GM21619 (cell line): ENCODE data around the gene SLC41A3.

Source experiments
- ATAC-seq: cut with Tn5 transposase; IDR thresholded peaks from one replicate; pipeline ENCODE4 v1.9.1; 2021; ENCODE audit not compliant: unreplicated experiment

Gene SLC41A3

GRCh38 chr3:126083913-126084767 lies at the start of gene SLC41A3:
TSS of gene SLC41A3 (minus strand) at chr3:126084124. CDS start at chr3:126068219, 15,905 bp downstream.
- ATAC-seq, result peak; percentile 93

DNA sequence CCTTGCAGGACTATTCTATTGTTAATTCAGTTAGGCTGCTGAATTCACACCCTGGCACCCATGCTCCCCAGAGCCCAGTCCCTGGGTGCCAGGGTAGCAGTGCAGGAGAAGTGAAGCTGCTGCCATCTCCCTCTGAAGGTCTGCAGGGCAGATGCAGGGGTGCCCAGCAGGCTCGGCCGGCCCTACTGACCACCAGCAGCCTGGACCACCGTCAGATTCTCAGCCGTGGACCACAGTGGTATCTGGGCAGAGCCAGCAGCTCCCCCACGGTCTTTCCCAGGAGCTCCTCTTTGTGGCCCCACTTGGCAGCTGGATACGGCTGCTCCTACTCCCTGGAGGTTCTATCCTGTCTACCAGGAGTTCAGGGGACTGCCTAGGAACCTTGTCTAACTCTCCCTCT lies 49.7 kb upstream of the SLC41A3 start:
- no peak for ATAC-seq

DNA sequence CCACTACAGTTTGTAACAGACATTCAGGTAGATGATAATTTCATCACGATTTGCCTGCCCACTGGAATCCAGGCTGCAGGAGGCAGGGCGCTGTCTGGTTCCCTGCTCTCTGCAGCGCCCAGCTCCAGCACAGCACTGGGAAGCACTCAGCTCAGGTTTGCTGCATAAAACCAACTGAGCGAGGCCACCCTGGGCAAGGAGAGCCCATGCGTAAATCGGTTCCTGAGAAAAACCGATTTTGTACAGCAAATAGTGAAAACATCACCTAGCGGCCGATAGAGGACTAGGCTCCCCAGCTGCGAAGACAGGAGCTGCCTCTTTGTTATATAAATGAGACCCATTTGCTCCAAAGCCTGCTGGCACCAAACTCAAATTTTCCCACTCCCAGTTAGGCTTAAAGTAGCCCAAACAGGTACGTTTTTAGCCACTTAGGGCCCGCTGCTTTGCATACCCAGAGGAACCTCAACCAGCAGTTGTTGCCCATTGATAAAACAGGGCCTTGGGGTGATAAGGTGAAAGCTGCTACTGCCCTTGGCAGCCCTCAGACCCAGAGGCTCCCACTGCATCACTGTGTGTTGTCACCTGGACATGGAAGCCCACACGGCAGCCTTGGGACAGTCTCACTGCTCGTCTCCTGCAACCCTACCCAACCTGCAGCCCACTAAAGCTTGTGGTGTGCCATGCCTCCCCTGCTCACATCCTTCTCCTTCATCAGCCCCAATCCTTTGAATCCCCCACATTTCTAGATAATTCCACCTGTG lies 49.0 kb upstream of the SLC41A3 start:
- ATAC-seq, result no peak

GRCh38 chr3:126131881-126132750 lies 48.2 kb upstream of the SLC41A3 start:
- no peak for ATAC-seq

DNA sequence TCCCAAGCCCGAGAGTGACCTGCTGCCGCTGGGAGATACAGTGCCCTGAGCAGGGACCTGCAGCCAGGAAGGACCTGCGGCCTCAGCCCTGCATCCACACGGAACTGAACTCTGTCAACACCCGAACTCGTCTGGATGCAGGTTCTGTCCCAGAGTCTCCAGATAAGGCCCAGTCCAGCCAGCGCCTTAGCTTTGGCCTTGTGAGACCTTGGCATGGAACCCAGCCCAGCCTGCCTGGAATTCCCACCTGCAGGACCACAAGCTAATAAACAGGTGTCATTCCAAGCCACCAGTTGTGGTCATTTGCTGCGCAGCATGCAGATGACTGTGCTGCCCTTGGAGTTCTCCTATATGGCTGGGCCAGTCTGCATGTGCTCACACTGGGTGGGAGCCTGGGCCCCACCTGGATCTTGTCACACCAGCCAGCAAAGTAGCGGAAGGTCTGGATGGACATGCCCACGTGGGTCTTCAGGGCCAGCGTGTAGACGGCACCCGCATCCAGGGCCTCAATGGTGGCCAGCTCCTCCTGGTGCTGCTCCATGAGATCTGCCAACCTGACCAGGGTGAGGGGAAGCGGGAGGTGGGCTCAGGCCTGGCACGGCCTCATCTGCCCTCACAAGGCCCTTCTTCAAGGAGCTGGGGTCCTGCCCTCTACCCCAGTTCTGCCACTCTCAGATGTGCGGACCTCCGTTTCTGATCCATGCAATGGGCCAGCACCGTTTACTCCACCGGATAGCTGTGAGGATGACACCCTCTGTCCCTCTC lies 47.2 kb upstream of the SLC41A3 start:
- no peak for ATAC-seq

DNA sequence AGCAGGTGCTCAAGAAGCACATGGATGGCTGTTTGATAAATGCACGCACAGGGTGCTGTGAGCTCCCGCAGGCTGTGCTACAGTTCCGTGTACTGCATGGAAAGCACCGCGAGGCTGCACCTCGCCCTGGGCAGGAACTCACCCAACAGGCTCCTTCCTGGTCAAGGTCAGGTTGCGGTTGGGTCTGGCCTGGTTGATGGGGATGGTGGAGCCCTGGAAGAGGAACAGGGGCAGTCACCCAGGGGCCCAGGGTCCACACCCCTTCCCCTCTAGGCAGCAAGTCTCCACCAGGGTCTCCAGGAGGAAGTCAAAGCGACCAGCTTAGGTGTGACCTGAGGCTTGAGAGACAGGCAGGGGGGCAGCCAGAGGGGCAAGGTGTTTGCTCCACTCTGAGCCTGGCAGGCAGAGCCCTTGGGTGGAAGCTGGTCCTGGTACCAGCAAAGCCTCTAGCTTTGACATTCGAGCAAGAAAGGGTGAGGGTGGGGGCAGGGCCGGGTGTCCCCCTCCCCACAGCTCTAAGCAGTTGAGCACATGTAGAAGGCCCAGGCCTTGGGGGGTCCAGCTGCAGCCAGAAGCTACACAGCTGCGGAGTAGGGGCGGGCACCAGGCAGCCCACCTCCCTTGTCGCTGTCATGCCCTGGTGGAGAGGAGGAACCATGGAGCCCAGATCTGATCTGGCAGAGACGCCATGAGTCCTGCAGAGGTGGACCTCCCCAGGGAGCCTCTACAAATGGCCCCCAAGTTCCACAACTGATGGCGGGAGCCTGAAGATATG lies 46.3 kb upstream of the SLC41A3 start:
- no peak for ATAC-seq

DNA sequence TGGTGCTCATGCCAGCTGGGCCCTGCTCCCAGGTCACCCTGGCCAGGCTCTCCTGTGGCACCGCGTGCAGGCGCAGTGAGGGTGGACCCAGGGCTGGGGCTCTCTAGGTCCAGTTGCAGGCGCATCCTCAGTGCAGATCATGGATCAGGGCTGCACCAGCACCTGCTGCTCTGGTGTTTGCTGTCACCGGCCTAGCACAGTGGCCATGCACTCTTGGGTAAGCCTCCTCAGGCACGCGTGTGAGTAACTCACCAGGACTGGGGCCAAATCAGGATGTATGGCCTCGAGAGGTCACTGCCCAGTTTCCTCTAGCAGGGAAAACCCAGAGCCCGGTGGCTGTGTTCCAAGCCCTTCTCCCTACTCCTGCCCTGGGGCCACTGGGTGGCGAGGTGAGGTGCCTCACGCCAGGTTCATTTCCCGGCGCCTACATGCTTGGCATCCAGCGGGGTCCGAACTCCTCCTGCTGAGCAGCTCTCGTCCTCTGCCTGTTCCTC lies 45.5 kb upstream of the SLC41A3 start:
- no peak for ATAC-seq

DNA sequence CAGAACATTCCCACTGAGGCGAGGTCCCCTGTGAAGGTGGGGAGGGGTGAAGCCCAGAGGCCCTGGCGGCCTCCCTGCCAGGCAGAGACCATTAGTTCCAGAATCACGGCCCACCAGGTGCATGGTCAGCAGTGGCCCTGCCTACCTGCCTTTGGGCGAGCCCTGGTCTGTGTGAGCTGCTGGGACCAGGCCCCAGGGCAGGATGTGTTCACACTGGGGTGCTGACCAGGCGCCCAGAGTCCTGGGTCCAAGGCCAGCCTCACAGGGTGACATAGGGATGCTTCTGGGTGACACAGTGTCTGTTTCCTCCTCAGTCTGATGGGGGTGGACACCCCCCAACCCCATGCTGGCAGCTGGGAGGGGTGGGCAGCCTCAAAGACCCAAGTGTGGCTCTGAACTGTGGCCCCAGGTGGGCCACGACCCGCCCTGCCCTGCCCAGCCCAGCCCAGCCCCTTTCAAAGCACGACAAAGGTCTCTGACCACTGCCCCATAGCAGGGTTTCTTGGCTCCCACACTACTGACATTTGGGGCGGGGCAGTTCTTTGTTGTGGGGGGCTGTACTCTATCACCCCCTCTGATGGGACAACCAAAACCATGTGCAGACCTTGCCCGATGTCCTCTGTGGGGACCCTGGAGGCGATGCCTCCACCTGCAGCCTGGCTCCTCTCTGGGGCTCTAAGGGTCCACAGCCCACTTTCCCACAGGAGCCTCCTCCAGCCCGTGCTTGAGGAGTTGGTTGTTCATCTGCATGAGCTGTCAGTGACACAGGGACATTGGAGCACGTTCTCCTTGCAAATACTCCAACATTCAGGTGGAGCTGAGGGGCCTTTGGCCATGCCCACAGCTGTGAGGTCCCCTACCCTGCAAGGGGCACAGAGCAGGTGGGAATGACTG lies 44.8 kb upstream of the SLC41A3 start:
- no peak for ATAC-seq

DNA sequence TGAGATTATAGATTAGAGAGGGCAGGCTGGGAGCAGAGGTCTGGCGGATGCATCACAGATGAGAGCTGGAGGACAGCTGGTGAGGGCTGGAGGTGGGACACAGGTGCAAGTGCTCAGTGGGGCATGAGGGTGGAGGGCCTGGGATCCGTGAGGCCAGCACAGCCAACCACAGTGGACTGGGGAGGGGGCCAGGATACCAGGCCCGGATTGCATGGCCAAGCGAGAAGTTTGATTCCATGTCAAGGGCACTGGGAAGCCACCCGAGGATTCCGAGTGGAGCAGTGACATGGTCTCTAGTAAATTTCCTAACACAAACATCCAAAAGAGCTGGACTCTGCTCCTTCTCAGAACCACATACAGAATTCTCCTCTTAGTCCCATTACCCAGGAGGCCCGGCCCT lies 44.0 kb upstream of the SLC41A3 start:
- ATAC-seq, result no peak

DNA sequence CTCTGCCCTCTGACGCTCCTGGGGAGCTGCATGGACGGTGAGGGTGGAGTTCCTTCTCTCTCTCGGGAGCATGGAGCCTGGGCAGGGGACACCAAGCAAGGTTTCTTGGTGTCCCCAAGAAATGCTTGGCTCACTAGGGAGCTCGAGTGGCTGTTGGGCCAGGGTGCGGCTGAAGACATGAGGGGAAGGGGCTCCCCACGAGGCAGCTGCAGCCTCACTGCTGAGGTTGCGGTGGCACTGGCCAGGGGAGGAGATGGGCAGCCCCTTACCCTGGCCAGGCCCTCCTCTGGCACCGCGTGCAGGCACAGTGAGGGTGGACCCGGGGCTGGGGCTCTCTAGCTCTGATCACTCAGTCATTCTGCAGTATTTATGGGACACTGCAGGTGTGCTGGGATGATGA lies 43.5 kb upstream of the SLC41A3 start:
- no peak for ATAC-seq

- no peak for ATAC-seq
Measured at GRCh38 chr3:126126811-126127431, 43.0 kb upstream of the SLC41A3 start.

- no peak for ATAC-seq
Measured at GRCh38 chr3:126126286-126126685, 42.4 kb upstream of the SLC41A3 start.

DNA sequence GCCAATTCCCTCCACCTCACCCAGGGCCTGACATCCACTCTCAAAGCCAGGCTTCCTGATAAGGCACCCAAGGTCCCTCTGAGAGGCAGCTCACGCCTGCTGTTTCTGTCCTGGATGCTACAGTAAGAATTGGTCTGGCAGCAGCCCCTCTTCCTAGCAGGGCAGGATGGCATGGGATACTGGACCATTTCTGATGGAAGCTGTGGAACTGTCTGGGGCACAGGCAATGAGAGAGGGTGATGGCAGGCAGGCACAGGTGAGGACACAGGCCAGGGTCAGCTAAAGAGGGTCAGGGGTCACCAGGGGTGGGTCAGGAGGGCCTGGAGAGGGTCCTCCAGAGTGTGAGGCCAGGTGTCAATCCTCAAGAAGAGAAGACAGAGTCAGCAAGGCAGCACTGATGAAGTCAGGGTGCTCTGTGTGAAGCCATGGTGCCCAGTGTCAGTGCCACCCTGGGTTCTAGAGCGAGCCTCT lies 41.9 kb upstream of the SLC41A3 start:
- ATAC-seq, result no peak

DNA sequence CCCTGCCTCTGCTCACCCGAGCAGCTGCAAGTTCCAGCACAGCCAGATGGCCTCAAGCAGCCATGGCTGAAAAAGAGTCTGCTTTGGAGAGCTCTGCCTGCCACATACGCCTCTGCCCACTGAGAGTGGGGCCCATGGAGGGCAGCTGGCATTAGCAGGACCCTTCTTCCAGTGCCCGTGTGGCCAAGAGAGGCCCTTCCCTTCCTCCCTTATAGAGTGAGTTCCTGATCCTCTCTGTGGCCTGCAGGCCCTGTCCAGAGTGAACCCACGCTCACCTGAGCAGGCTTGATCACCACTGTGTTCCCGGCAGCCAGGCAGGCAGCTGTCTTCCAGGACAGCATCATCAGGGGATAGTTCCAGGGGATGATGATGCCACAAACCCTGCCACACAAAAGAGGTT lies 41.4 kb upstream of the SLC41A3 start:
- ATAC-seq, result no peak

DNA sequence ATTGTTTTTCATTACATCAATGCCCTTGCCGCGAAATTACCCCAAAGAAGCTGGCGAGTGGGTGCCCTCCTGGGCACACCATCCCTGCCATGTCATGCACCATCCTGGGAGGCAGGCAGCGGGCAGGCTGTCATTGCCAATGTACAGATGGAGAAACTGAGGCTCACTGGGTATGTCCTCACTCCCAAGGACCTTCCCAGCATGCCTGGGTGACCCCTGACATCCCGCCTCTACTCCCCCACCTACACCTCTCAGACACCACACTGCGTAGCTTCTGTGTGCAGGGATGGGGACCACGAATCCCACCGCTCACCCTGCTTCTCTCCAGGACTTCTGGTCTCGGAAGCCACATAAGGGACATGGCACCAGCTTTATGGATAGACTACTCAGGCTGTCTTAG lies 41.0 kb upstream of the SLC41A3 start:
- no peak for ATAC-seq

- ATAC-seq, result no peak
Measured at GRCh38 chr3:126124148-126124868, 40.4 kb upstream of the SLC41A3 start.

- no peak for ATAC-seq
Measured at GRCh38 chr3:126121632-126122031, 37.7 kb upstream of the SLC41A3 start.
